Smooth muscle cell (in vitro differentiated cells): Measurements from ENCODE around the gene SLCO4A1. TPM values are rescaled to one million over a fixed set of nuclear protein-coding genes. Genes with fewer than 3 reads are reported as not detected.

Source experiments
- DNase-seq: peaks from one replicate; lab custom pipeline; 2025; ENCODE audit not compliant: unreplicated experiment; lab: John Stamatoyannopoulos, UW
- H2AFZ ChIP-seq: fragments of 200-600 bp; sonication (generic); 2 replicates; pipeline ENCODE4 v1.6.0; 2016; ENCODE audit warnings: antibody characterized with exemption, low read depth, mild to moderate bottlenecking
- H3F3A ChIP-seq: fragments of 200-600 bp; sonication (generic); 2 replicates; pipeline ENCODE4 v1.6.0; 2017; ENCODE audit warnings: antibody characterized with exemption, low read depth
- H3K27ac ChIP-seq: fragments of 200-600 bp; sonication (generic); 2 replicates; pipeline ENCODE4 v1.5.1; 2016; ENCODE audit warnings: low read depth, mild to moderate bottlenecking
- H3K27me3 ChIP-seq: fragments of 200-600 bp; sonication (generic); 2 replicates; pipeline ENCODE4 v1.6.1; 2016; ENCODE audit warnings: low read depth, mild to moderate bottlenecking
- H3K36me3 ChIP-seq: fragments of 200-600 bp; sonication (generic); 2 replicates; pipeline ENCODE4 v1.5.1; 2016; ENCODE audit warnings: low read depth
- H3K4me1 ChIP-seq: fragments of 200-600 bp; sonication (generic); 2 replicates; pipeline ENCODE4 v1.5.1; 2016; ENCODE audit warnings: low read depth
- H3K4me2 ChIP-seq: fragments of 200-600 bp; sonication (generic); 2 replicates; pipeline ENCODE4 v1.6.0; 2016; ENCODE audit warnings: mild to moderate bottlenecking
- H3K4me3 ChIP-seq: fragments of 200-600 bp; sonication (generic); 2 replicates; pipeline ENCODE4 v1.5.1; 2016; ENCODE audit warnings: mild to moderate bottlenecking
- H3K79me2 ChIP-seq: fragments of 200-600 bp; sonication (generic); 2 replicates; pipeline ENCODE4 v1.6.0; 2016; ENCODE audit warnings: low read depth, mild to moderate bottlenecking
- H3K9ac ChIP-seq: fragments of 200-600 bp; sonication (generic); 2 replicates; pipeline ENCODE4 v1.6.0; 2016; ENCODE audit warnings: low read depth
- H3K9me3 ChIP-seq: fragments of 200-600 bp; sonication (generic); replicated peaks from 2 replicates; pipeline ENCODE4 v1.5.1; 2016; ENCODE audit warnings: low read depth
- H4K20me1 ChIP-seq: fragments of 200-600 bp; sonication (generic); 2 replicates; pipeline ENCODE4 v1.6.0; 2016; ENCODE audit warnings: low read depth
- WGBS: methylation state at CpG from one replicate; pipeline ENCODE4 v1.1.7; 2016; ENCODE audit warnings: low lambda C conversion rate; 5-methylcytosine and 5-hydroxymethylcytosine counted together
- polyA plus RNA-seq: library from polyadenylated mRNA; unstranded; fragments of >200 nt; fragmentation: Nextera tagmentation; extraction: Ambion mirVana; gene quantifications from 2 replicates; pipeline ENCODE4 v1.2.1, GENCODE V29; 2016
- total RNA-seq: library from RNA; depleted of rRNA; stranded (reverse); fragments of >200 nt; gene quantifications from 2 replicates; pipeline ENCODE4 v1.2.3, GENCODE V29; 2014
- TF ChIP-seq, protein P1 (sequence below): fragments of 200-600 bp; sonication (generic); IDR thresholded peaks from 2 replicates; pipeline ENCODE4 v1.5.1; 2017; ENCODE audit warnings: borderline replicate concordance, mild to moderate bottlenecking, antibody characterized with exemption; ENCODE audit not compliant: insufficient read depth, poor library complexity, severe bottlenecking

Gene SLCO4A1
- total and polyA plus RNA-seq, 2 experiments from 2014 or later: 0.81 to 1.4 TPM

DNA sequence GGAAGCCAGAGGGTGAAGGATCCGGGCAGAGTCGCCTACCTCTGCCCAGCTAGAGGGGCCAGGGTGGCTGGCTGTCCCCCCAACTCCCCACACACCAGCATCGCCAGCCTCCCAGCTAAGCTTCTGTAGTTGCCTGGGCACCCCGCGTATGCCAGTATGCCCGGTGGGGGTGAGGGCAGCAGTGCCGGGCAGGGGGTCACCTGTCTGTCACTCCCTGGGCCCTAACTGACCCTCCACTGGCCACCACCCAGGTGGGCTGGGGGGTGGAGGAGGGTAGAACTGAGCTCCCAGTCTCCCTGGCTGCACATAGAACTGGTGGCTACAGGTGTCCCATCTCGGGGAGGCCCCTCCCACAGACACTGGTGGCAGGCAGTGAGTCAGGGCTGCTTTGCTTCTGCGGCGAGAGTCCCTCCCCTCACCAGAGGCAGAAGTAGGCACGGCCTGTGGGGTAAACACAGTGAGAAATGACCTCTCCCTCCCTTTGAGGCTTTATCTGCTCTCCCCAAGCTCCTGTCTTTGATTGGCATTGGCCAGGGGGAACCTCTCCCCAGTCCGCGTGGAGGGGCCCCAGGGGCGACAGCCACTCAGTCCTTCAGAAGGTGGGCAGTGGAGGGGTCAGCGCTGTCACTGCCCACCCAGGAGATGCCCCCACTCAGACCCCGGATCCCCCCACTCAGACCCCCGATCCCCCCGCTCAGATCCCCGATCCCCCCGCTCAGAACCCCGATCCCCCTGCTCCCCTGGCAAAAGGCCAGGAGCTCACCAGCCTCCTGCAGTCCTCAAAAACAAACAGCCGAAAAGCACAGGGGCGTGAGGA, 68.8 kb downstream of the SLCO4A1 start:
- WGBS: 83% methylated on average over 15 of the region's 23 CpGs
- no peaks in the 10 kb centered on the region for H3K79me2 ChIP-seq
- H3K27me3 ChIP-seq: peaks cover 52% of the 10 kb centered on the region
- H3K4me3 ChIP-seq: no peak overlapping the region
- H3K9ac ChIP-seq: no peak overlapping the region
- no peak overlapping the region for H3K27ac ChIP-seq
- no peak overlapping the region for H3K4me2 ChIP-seq
- no peak overlapping the region for H2AFZ ChIP-seq
- DNase-seq: no peak
- H3K9me3 ChIP-seq: no peaks in the 10 kb centered on the region
- no peaks in the 10 kb centered on the region for H4K20me1 ChIP-seq
- H3F3A ChIP-seq: no peaks in the 10 kb centered on the region
- TF ChIP-seq, protein P1, sequence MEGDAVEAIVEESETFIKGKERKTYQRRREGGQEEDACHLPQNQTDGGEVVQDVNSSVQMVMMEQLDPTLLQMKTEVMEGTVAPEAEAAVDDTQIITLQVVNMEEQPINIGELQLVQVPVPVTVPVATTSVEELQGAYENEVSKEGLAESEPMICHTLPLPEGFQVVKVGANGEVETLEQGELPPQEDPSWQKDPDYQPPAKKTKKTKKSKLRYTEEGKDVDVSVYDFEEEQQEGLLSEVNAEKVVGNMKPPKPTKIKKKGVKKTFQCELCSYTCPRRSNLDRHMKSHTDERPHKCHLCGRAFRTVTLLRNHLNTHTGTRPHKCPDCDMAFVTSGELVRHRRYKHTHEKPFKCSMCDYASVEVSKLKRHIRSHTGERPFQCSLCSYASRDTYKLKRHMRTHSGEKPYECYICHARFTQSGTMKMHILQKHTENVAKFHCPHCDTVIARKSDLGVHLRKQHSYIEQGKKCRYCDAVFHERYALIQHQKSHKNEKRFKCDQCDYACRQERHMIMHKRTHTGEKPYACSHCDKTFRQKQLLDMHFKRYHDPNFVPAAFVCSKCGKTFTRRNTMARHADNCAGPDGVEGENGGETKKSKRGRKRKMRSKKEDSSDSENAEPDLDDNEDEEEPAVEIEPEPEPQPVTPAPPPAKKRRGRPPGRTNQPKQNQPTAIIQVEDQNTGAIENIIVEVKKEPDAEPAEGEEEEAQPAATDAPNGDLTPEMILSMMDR: no peak
- H3K36me3 ChIP-seq: no peaks in the 10 kb centered on the region
- H3K4me1 ChIP-seq: peaks cover 4% of the 10 kb centered on the region

DNA sequence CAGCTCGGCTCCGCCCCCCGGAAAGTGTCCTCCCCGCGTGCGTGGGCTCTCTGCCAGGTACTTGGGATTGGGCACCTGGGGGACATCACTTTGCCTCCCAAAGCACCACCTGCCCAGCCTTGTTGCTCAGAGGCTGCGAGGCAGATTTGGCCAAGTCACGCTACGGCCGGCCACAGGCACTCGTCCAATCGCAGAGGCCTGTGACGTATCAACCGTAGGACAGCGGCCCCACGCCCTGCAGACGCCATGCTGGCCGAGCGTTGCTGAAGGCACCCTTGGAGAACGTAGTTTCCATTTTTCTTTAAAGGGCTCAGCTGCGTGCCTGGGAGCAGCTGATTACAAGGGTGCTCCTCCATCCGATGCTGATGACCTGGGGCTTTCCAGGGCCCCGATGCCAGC, 69.4 kb downstream of the SLCO4A1 start:
- Histone ChIP-seq H3F3A (no peaks in the 10 kb centered on the region), H2AFZ (no peak overlapping the region), H4K20me1 (no peaks in the 10 kb centered on the region), H3K4me2 (no peak overlapping the region), H3K9me3 (no peaks in the 10 kb centered on the region), H3K27ac (no peak overlapping the region), H3K36me3 (no peaks in the 10 kb centered on the region), H3K4me3 (no peak overlapping the region), H3K4me1 (peaks cover 4% of the 10 kb centered on the region), H3K27me3 (peaks cover 52% of the 10 kb centered on the region), H3K9ac (no peak overlapping the region), H3K79me2 (no peaks in the 10 kb centered on the region)
- WGBS: 91% methylated on average over 23 of the region's 23 CpGs
- TF ChIP-seq, protein P1: no peak
- DNase-seq: no peak

DNA sequence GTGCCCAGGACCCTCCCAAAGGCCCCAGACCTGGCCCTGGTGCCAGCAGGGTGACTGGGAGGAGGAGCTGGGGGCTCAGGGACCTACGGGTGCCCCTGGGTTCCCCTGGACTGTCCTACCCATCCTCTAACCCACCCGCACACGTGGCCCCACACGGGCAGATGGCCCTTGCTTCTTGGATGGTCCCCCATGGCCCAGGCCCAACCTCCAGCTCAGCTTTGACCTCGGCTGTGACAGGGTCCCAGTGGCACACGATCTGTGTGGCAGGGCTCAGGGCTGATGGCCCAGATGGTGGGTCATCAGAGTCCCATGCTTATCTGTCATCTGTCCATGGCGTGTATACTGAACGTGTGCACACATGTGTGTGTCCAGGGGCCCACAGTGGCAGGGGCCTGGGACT, 70.3 kb downstream of the SLCO4A1 start:
- Histone ChIP-seq H3K9me3 (no peaks in the 10 kb centered on the region), H3K4me3 (no peak overlapping the region), H3K79me2 (no peaks in the 10 kb centered on the region), H3K4me2 (no peak overlapping the region), H3K36me3 (no peaks in the 10 kb centered on the region), H3K9ac (no peak overlapping the region), H3K27me3 (peaks cover 44% of the 10 kb centered on the region), H4K20me1 (no peaks in the 10 kb centered on the region), H3K27ac (no peak overlapping the region), H2AFZ (no peak overlapping the region), H3F3A (no peaks in the 10 kb centered on the region), H3K4me1 (peaks cover 4% of the 10 kb centered on the region)
- TF ChIP-seq, protein P1: no peak
- DNase-seq: no peak
- WGBS: 83% methylated on average over 8 of the region's 8 CpGs

DNA sequence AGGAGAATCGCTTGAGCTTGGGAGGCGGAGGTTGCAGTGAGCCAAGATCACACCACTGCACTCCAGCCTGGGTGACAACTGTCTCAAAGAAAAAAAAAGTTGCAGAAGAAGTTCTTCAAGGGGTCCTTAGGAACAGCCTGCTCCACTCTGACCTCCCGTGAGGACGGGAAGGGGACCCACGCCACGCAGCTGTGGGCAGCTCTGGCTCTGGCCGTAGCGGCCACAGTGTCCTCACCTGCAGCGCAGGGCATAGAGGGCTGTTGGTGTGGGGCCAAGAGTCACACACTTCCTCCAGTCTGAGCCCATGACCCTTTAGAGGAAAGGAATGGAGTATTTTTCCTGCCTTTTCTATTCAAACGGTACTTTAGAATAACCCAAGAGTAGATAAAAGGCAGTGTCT, 71.7 kb downstream of the SLCO4A1 start:
- Histone ChIP-seq H4K20me1 (no peaks in the 10 kb centered on the region), H3K9me3 (no peaks in the 10 kb centered on the region), H3K4me2 (no peak overlapping the region), H3K36me3 (no peaks in the 10 kb centered on the region), H3K27ac (no peak overlapping the region), H3K4me1 (peaks cover under 1% of the 10 kb centered on the region), H3K79me2 (no peaks in the 10 kb centered on the region), H3K9ac (no peak overlapping the region), H2AFZ (no peak overlapping the region), H3K4me3 (no peak overlapping the region), H3K27me3 (peaks cover 30% of the 10 kb centered on the region), H3F3A (no peaks in the 10 kb centered on the region)
- 96% methylated on average over 10 of the region's 10 CpGs for whole genome bisulfite sequencing
- TF ChIP-seq, protein P1: no peak
- no peak for DNase-seq
